Islet precursor cell (in vitro differentiated cells): Measurements from ENCODE around the gene RPL10.

Source experiments
- DNase-seq: peaks from one replicate; pipeline ENCODE4 v3.0.0-alpha.2; 2018

The RPL10 gene

DNA sequence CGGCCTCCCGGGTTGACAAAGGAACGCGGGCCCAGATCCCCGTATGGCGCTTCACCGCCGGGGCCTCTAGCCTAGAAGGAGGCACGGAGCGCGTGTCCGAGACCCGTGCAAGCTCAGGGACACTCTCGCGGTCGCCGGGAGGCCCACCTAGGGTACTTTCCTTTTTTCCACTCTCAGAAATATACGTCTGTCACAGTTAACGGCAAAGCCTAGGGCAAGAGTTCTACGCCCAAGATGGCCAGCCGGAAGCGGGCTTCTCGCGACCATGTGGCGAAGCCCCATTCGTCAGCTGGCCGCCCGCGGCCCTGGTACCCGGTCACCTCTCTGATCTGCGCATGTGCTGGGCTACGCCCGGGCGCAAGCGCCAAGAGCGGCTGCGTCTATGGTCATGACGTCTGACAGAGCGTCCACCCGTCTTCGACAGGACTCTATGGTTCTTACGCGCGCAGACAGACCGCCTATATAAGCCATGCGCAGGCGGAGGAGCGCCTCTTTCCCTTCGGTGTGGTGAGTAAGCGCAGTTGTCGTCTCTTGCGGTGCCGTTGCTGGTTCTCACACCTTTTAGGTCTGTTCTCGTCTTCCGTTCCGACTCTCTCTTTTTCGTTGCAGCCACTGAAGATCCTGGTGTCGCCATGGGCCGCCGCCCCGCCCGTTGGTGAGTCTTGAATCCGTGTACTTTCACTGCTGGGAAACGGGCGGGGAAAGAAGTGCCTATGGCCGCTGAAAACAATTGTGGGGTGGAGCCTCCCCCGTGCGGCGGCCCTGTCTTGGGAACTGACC, at the start of gene RPL10:
TSS of gene RPL10 (plus strand) at position 490 of the 780 bp plus-strand sequence. CDS start at position 633, 143 bp downstream.
- DNase-seq, result peak; percentile 98

DNA sequence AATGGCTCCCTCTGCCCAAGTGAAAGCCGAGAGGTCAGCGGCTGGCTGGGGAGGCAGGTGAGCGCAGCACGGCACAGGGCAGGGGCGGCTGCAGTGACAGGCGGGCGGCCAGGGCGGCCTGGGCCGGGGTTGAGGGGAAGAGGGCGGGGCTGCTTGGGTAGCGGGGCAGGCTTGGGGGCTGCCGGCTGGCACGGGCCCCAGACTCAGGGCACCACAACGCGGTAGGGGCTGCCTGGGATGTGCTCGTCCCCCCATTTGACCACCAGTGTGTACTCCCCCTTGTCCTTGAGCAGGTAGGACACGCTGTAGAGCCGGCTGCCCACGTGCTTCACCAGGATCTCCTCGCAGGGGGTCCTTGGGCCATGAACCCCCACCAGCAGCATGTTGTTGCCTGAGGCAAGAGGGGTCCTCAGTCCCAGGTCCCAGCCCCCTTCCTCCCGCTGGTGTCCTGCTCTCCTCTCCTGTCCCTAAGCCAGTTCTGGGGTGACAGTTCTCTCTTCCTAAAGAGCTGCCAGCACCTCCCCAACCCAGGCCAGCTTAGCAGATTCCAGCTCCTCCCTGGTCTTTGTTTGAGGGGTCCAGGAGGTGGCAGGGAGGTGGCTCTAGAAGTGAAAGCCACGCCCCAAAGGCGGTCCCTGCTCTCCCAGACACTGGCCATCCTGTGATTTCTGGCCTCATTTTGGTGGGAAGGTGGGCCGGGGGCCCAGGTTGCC, 49.4 kb upstream of the RPL10 start:
- no peak for DNase-seq

DNA sequence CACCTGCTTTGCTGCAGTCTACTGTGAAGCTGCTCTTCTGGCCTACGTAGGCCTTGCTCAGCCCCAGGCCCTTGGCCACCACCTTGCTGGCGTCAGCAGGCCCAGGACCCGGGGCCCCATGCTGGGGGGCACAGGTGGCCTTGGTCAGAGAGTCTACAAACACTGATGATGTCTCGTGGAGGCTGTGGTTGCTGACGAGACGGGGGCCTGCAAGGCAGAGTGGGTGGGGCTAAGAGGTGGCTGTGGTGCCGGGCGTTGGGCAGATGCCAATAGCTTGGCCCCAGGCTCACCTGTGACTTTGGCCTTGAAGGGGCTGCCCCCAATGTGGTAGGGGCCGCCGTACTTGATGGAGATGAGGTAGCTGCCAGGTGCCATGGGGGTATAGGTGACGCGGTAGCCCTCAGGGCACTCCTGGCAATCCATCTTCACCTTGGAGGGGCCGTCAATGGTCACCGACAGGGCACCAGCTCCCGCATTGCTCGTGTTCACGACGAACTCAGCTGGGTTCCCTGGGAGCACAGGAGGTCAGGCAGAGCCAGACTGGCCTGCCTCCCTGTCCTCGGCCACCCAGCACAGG, 48.7 kb upstream of the RPL10 start:
- no peak for DNase-seq

DNA sequence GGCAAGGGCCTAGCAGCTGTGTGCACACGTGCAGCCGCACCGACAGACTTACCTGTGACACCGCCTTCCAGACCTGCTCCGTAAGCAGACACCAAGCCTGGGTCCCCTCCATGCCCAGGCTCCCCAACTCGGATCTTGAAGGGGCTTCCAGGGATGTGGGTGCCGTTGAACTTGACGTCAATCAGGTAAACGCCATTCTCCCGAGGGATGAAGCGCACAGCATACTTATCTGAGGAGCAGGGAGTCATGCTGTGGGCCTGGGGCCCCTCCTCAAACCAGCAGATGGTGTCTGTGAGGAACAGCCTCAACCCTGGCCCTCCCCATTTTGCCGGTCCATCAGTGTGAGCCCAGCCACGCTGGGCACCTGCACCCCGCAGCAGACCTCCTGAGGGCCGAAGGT, 48.2 kb upstream of the RPL10 start:
- DNase-seq, result no peak

DNA sequence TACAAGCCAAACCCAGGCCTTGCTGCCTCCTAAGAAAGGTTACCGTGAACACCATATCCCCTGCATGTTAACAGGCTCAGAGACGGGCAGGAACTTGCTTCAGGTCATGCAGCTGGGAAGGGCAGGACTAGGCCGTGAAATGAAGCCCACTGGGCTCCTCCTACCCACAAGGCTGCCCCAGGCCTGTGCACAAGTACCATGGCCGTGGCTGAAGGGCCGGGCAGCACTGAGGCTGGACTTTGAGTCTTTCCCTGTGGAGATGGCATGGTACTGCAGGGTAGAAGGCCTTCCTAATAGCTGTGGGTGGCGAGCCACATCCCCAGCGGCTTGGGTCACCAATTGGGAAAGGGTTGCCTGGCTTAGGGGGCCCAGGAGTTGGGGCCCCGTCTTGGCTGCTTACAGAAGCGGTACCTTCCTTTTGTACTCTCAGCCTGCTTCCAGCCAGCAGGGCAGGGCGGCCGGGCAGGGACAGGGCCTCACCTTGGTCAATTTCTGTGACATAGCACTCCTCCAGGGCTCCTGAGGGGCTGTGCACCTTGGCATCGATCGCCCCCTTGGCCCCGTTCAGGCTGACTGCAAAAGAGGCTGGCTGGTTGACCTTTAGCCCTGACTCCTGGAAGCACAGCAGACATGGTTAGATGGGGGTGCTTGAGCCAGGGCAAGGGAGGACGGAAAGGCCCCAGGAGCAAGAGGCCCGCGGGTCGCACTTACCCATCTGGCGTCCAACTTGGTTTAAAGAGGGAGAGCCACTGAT, 47.6 kb upstream of the RPL10 start:
- no peak for DNase-seq

DNA sequence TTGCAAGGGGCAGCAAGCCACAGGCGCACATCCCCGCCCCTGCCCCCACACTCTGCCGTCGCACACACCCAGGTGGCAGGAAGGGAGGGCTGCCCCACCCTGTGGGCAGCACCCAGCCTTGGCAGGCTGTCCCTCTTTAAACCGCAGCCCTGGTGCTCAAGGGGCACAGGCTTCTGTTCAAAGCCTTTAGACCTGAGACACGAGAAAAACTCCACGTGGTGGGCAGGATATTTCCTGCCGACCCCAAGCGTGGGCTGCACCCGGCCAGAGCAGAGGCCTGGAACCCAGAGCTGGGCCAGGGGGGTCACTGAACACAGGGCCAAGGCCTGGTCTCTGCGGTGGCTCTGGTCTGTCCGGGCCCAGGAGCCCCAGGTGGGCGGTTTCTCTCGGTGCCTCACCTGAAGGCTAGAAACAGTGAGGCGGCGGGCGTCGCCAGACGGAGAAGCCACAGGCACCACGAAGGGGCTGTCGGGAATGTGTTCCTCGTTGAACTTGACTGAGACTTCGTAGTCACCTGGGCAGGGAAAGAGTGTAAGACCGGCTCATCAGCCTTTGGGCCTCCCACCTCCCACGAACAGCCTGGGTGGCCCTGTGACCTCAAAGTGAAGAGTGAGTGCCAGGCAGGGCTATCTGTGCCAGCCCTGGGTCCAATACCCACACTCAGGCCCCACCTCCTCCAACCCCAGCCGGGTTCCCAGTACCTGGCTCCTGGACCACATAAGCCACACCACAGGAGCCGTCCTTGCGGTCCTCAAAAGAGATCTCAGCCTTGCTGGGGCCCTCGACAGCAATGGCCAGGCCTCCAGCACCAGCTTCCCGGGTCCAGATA, 46.8 kb upstream of the RPL10 start:
- no peak for DNase-seq

DNA sequence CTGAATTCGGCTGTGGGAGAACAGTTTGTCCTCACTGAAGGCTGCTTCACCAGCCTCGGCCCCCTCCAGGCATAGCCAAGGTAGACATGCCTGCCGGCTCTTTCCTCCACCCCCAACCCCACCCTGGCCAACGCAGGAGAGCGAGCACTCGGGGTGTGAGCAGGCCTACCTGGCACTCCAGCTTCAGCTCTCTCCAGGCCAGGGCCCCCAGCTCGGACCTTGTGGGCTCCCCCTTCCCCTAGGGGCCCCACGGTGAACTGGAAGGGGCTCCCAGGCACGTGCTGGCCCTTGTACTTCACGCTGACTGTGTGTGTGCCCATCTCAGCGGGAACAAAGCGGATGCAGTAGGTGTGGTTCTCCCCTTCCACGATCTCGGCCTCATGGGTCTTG, 46.2 kb upstream of the RPL10 start:
- DNase-seq, result no peak

DNA sequence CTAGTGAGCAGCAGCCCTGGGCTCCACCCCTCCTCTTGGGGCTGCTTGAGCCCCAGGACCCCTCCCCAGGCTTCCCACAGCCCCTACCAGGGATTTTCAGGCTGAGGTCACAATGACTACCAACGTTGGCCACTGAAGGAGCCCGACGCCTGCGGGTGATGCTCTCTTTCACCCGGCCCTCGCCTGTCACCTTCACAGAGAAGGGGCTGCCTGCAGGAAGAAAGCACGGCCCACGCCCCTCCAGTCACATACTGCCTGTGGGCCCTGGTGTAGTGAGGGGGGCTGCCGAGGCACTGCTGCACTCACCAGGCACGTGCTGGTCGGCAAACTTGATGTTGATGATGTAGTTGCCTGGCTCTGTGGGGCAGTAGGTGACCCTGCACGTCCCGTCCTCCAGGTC, 45.7 kb upstream of the RPL10 start:
- no peak for DNase-seq

DNA sequence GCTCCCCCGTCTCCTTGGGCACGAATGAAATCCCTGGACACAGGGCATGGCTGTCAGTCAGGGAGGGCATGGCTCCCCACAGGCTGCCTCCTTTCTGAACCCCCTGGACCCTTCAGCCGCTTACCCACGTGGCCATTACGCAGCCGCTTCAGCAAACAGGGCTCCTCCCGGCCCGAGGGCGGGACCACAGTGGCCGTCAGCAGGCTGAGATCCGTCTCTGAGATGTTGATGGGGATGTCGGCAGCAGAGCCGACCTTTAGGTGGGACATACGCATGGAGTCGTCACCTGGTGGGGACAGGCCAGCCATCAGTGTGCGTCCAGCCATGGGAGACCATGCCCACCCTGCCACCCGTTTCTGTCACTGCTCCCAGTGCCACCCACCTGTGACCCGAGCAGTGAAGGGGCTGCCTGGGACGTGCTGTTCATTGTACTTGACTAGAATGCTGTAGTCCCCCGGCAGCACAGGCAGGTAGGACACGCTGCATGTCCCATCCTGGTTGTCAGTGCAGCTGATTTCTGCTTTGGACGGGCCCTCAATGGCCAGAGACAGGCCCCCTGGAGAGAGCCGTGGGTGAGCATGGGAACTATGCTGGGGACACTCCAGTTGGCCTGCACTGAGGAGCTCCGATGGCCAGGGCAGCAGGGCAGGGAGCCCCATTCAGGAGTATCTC, 44.9 kb upstream of the RPL10 start:
- no peak for DNase-seq

DNA sequence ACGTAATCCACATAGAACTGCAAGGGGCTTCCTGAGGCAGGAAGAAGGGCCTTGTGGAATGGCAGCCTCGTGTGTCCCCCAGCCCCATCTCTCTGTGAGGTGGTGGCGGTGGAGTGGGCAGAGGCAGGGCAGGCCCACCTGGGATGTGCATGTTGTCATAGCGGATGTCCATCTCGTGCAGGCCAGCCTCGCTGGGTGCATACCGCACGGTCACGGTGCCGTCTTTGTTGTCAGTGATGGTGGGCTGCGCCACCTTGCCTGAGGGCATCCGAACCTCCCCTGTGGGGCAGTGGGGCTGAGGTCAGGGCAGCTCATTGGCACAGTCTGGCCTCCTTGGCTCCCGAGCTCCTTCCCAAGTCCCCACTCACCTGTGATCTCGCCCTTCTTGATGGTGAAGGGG, 44.2 kb upstream of the RPL10 start:
- DNase-seq, result no peak

DNA sequence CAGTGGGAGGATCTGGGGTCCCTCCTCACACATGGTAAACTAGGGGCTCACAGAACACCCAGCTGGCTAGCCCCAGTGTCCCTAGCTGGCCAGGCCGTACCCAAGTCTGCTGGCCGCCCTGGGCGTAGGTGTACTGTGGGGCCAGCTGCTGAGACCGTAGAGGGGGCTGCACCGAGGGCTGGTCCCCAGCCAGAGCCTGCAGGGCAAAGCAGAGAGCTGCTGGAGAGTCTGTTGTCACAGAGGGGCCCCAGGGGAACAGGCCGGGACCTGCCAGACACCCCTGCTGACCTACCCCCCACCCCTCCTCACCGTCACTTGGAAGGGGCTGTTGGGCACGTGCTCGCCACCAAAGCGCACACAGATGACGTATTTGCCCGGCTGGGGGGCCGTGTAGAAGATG, 43.7 kb upstream of the RPL10 start:
- DNase-seq, result no peak

DNA sequence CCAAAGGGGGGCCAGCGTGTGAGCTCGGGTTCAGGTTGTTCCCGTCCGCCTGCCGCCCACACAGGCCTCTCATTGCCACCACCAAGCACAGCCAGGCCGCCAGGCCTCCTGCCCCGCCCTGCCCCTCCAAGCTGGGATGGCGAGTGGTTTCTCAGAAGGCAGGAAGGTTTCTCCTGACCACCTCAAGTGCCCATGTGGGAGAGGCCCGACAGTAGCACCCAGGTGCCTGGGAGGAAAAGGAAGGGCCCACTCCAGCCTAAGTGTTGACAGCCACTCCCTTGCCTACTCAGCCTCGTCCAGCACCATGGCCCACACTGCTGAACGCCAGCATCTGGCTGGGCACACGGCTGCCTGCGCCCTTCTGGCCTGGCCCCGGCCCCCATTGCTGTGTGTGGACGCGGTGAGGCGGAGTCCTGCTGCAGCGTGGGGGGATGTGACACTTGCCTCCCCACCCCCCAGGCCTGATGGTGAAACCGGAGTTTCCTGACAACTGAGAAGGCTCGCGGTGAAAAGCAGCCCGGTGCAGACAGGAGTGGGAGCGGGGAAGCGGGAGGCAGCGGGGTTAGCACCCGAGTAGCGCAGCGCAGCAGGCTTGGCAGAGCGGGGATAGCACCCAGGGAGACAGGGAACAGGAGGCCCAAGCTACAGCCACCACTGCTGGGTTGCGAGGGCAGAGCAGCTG, 42.9 kb upstream of the RPL10 start:
- DNase-seq, result no peak

DNA sequence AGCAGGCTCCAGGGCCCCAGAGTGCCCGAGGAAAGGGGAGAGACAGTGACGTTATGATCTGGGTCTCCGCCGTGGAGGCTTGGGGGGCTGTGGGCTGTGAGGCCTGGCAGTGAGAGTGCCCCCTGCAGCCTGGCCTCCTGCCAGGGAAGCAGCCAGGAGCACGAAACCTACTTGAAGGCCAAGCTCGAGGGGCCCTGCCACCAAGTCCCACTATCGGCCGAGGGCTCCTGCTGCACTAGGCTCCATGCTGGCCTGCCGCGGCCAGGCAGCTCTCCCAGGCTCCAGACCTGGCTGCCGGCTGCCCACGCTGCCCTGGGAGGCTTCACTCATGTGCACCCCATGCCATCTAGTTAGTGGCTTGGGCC, 42.4 kb upstream of the RPL10 start:
- DNase-seq, result no peak

DNA sequence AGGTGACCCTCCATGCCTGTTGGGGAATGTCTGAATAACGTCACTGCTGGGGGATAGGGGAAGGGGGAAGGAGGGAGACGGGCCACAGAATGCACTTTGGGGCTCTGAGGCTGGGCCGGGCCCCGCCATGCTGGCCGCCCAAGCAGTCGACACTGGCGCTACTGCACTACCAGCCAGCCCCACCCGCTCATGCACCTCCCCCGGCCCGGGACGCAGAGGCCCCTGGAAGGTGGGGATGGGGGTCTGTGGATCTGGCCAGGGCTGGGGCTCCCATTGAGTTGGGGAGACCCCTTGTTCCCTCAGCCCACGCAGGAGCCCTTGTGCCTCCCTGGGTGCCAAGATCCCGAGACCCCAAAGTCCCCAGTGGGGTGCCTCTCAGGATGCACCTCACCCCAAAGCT, 41.6 kb upstream of the RPL10 start:
- DNase-seq, result no peak

DNA sequence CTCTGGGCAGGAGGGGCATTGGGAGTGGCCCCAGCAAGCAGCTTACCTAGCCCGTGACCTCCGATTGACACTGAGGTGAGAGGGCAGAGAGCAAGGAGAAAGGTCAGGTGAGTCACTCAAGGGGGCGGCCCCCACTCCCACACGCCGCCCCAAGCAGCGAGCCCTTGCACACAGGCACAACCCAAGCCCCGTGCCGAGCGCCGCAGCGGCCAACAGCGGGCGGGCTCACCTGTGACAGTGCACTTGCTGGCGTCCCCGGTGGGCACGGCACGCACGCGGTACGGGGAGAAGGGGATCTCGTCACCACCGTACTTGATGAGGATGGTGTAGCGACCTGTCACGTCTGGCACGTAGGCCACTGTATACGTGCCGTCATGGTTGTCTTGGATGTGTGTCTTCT, 41.0 kb upstream of the RPL10 start:
- no peak for DNase-seq

DNA sequence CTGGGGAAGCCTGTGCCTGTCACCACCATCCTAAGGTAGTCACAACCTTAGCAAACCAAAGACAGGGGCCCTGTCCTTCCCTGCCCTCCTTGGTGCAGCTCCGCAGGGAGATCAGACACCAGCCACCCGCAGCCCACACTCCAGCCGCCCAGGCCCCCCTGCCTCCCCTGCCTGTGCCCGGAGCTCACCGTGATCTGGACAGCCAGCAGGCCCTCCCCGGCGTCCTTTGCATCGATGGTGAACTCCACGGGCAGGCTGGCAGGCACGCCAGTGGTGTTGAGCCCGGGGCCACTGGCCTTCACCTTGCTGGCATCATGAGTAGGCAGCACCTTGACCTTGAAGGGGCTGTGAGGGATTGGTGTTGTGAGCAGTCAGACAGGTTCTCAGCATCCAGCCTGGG, 40.2 kb upstream of the RPL10 start:
- no peak for DNase-seq

DNA sequence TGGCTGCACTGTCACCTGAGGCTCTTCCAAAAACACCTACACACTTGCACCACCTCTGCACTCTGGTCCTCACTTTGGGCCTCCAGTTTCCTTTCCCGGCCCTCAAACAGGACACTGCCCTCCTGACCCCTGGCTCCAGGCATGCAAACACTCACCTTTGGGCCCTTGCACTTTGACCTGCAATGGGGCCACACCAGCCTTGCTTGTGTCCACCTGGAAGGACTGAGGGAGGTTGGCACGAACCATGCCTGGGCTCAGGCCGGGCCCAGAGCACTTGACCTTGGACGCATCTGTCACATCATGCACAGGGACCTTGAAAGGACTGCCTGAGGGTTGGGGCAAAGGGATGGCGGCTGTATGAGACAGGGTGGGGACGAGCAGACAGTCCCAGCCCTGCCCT, 39.3 kb upstream of the RPL10 start:
- DNase-seq, result no peak

DNA sequence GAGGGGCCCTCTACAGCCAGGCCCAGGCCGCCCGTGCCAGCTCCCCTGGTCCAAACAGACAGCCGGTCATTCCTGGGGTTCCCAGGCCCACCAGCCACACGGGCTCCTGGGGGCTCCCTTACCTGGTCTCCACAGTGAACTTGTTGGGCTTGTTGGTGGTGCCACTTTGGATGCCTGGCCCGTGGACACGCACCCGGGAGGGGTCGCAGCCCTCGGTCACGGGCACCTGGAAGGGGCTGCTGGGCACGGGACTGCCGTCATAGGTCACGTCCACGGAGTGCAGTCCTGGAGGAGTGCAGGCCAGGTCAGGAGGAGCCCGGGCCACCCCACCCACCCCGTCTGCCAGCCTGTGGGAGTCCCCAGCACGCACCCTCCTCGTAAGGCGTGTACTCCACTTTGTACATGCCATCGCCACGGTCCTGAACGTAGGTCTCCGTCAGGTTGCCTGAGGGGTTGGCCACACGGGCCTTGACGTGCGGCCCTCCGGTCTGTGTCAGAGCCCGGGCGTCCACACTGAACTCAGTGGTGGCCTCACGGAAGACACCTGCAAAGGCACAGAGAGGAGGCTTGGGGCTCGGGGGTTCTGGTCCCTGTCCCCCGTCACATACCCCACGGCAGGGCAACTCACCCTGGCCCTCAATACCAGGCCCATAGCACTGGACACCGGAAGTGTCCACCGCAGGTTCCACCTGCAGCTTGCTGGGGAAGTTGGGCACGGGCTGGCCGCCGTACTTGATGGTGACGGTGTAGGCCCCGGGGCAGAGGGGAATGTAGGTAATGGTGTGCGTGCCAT, 38.6 kb upstream of the RPL10 start:
- no peak for DNase-seq

DNA sequence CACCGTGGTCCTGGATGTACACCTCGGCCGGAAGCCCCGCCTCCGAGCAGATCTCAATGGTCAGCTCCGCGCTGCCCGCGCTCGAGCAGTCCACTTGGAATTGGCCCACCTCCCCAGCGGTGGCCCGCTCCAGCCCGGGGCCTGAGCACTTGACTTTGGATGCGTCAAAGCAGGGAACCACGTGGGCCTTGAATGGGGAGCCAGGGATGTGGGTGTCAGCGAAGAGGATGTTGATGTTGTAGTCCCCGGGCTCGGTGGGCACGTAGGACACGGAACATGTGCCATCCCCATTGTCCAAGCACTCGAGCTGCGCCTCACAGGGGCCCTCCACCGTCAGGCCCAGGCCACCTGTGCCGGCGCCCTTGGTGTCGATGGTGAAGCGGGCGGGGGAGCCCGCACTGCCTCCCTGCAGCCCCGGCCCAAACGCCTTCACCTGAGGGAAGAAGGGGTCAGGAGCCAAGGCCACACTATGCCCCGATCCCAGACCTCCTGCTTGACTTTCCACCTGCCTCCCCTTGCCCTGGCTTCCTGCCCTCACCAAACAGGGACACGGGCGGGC, 37.9 kb upstream of the RPL10 start:
- DNase-seq, result no peak

DNA sequence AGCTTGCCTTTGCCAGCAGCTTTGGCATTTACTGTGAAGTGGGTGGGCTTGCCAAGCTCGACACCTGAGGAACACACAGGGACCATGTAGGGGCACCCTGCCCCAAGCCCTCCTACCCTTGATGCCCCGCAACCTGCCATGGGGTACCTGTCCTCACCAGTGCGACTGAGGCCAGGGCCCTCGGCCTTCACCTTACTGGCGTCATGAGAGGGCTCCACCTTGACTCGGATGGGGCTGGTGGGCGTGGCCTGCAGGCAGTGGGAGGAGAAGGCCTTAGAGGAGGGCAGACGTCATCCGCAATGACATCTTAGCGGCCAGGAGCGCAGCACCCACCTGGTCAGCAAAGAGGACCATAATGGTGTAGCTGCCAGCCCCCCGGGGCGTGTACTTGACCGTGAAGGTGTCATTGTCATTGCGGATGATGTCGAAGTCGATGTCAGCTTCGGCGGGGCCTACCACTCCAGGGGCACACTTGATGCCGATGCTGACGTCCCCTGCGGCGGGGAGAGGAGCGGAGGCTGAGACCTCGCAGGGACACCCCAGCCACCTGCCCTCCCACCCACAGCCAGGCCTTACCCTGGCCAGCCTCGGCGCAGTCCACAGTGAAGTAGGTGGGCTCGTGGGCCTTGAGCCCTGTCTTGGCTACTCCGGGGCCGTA, 36.0 kb upstream of the RPL10 start:
- DNase-seq, result no peak
